ENCODE results near the gene TNFRSF1A. TPM values are rescaled to one million over a fixed set of nuclear protein-coding genes. Genes with fewer than 3 reads are reported as not detected.

Gene TNFRSF1A
- total and polyA plus RNA-seq, 2 of the 13 experiments (the other 11 are each of a cell fraction or from before 2014, with no cell fraction given): 41.5 to 61.2 TPM

DNA sequence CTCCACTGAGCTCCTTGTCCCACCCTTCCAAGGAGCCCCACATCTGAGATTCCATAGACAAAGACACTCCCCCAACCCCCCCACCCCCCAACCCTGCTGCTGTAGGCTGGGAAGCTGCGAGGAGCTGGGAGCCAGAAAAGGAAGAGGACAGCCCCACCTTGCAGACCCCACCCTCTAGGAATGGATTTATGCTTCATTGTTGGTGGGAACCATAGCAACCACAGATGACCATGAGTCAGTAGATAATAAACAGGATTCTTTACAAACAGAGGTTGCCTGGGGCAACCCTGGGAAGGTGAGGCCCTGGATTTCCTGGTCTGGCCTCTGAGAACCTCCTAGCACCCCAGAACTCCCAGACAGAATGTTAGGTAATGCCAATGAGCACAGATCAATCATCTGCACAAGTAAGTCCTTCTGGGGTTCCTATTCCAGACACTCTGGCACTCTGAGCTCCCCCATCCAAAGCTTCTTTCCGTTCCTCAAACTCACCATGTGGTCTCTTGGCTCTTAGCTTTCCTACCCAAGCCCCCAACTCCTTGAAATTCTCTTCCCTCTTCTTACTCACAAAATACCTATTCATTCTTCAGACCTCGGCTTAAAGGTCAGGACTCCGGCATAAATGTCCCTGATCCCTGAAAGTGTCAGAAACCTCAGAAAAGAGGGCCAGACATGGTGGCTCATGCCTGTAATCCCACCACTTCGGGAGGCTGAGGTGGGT, 46.6 kb downstream of the TNFRSF1A start (continued):
- TF ChIP-seq, protein P1, sequence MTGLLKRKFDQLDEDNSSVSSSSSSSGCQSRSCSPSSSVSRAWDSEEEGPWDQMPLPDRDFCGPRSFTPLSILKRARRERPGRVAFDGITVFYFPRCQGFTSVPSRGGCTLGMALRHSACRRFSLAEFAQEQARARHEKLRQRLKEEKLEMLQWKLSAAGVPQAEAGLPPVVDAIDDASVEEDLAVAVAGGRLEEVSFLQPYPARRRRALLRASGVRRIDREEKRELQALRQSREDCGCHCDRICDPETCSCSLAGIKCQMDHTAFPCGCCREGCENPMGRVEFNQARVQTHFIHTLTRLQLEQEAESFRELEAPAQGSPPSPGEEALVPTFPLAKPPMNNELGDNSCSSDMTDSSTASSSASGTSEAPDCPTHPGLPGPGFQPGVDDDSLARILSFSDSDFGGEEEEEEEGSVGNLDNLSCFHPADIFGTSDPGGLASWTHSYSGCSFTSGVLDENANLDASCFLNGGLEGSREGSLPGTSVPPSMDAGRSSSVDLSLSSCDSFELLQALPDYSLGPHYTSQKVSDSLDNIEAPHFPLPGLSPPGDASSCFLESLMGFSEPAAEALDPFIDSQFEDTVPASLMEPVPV (CRISPR knock-in tag; IDR thresholded peaks at IDR 0.05): no peak
- TF ChIP-seq ZNF530 (CRISPR knock-in tag; IDR thresholded peaks at IDR 0.05; ENCODE audit: low read depth): no peak
- TF ChIP-seq HMG20A (CRISPR knock-in tag; IDR thresholded peaks at IDR 0.05; ENCODE audit: borderline replicate concordance): peak; percentile 16; the same call in 1 of the 2 replicates
- no peak for TF ChIP-seq ZNF790 (CRISPR knock-in tag; IDR thresholded peaks at IDR 0.05; ENCODE audit: borderline replicate concordance)
- TF ChIP-seq SP140L (CRISPR knock-in tag; IDR thresholded peaks at IDR 0.05; ENCODE audit: borderline replicate concordance): no peak
- TF ChIP-seq KLF16 (CRISPR knock-in tag; IDR thresholded peaks at IDR 0.05): no peak
- no peak for TF ChIP-seq STAT6 (CRISPR knock-in tag; IDR thresholded peaks at IDR 0.05; ENCODE audit: borderline replicate concordance)
- TF ChIP-seq KLF11 (CRISPR knock-in tag; IDR thresholded peaks at IDR 0.05): no peak
- 0 out of 2 replicates have a peak, but pooled peaks have one; percentile 22 for TF ChIP-seq MAFF (IDR thresholded peaks at IDR 0.05; ENCODE audit: low read depth, low read length)
- TF ChIP-seq ZSCAN25 (CRISPR knock-in tag; IDR thresholded peaks at IDR 0.05): no peak
- TF ChIP-seq, protein P2, sequence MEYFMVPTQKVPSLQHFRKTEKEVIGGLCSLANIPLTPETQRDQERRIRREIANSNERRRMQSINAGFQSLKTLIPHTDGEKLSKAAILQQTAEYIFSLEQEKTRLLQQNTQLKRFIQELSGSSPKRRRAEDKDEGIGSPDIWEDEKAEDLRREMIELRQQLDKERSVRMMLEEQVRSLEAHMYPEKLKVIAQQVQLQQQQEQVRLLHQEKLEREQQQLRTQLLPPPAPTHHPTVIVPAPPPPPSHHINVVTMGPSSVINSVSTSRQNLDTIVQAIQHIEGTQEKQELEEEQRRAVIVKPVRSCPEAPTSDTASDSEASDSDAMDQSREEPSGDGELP (IDR thresholded peaks at IDR 0.05; ENCODE audit: borderline replicate concordance, low read depth): peak; percentile 39; the same call in 1 of the 2 replicates
- no peak for TF ChIP-seq ATAD3A (CRISPR knock-in tag; IDR thresholded peaks at IDR 0.05)
- TF ChIP-seq ZFP36L2 (CRISPR knock-in tag; IDR thresholded peaks at IDR 0.05): no peak
- TF ChIP-seq, protein P3, sequence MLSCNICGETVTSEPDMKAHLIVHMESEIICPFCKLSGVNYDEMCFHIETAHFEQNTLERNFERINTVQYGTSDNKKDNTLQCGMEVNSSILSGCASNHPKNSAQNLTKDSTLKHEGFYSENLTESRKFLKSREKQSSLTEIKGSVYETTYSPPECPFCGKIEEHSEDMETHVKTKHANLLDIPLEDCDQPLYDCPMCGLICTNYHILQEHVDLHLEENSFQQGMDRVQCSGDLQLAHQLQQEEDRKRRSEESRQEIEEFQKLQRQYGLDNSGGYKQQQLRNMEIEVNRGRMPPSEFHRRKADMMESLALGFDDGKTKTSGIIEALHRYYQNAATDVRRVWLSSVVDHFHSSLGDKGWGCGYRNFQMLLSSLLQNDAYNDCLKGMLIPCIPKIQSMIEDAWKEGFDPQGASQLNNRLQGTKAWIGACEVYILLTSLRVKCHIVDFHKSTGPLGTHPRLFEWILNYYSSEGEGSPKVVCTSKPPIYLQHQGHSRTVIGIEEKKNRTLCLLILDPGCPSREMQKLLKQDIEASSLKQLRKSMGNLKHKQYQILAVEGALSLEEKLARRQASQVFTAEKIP (CRISPR knock-in tag; IDR thresholded peaks at IDR 0.05; ENCODE audit: borderline replicate concordance): no peak
- TF ChIP-seq ZNF362 (CRISPR knock-in tag; IDR thresholded peaks at IDR 0.05; ENCODE audit: borderline replicate concordance): no peak
- TF ChIP-seq MAZ (IDR thresholded peaks at IDR 0.05; ENCODE audit: borderline replicate concordance, low read depth, low read length): 0 out of 2 replicates have a peak, but pooled peaks have one; percentile 63
- TF ChIP-seq MAZ (CRISPR knock-in tag; IDR thresholded peaks at IDR 0.05; ENCODE audit: low read depth): no peak
- no peak for TF ChIP-seq TRIM24 (CRISPR knock-in tag; IDR thresholded peaks at IDR 0.05)
- no peak for TF ChIP-seq AHR (CRISPR knock-in tag; IDR thresholded peaks at IDR 0.05)
- no peak for TF ChIP-seq NFE2 (CRISPR knock-in tag; IDR thresholded peaks at IDR 0.05)
- TF ChIP-seq SYNCRIP (IDR thresholded peaks at IDR 0.05; ENCODE audit: insufficient read depth, low read depth, low read length): no peak
- no peak for TF ChIP-seq FOXJ3 (CRISPR knock-in tag; IDR thresholded peaks at IDR 0.05; ENCODE audit: borderline replicate concordance)
